HG03039 (cell line): ENCODE measurements around the gene FSD2.
A peak's percentile ranks its signal among the peaks of the same experiment; 100 is the strongest.

Experiments
- ATAC-seq: cut with Tn5 transposase; IDR thresholded peaks from one replicate; pipeline ENCODE4 v1.9.1; 2021; ENCODE audit warnings: mild to moderate bottlenecking, moderate library complexity; ENCODE audit not compliant: unreplicated experiment

Gene FSD2

GRCh38 chr15:82805994-82806406 lies at the start of gene FSD2:
Gene FSD2, minus strand, starts transcription at chr15:82806069. Its CDS starts 18,679 bp downstream, at chr15:82787390.
- peak; percentile 41 for ATAC-seq

GRCh38 chr15:82854554-82854953 lies 48.7 kb upstream of the FSD2 start:
- ATAC-seq = no peak

- no peak for ATAC-seq
Measured at GRCh38 chr15:82852941-82853561, 47.2 kb upstream of the FSD2 start.

- no peak for ATAC-seq
Measured at GRCh38 chr15:82851981-82852511, 46.2 kb upstream of the FSD2 start.

GRCh38 chr15:82851306-82851850 lies 45.5 kb upstream of the FSD2 start:
- ATAC-seq = no peak

GRCh38 chr15:82850731-82851130 lies 44.9 kb upstream of the FSD2 start:
- ATAC-seq = no peak

- no peak for ATAC-seq
Measured at GRCh38 chr15:82849556-82850512, 44.0 kb upstream of the FSD2 start.

- no peak for ATAC-seq
Measured at GRCh38 chr15:82848241-82848993, 42.5 kb upstream of the FSD2 start.

- no peak for ATAC-seq
Measured at GRCh38 chr15:82847703-82848102, 41.8 kb upstream of the FSD2 start.

- no peak for ATAC-seq
Measured at GRCh38 chr15:82846621-82847020, 40.8 kb upstream of the FSD2 start.

- ATAC-seq = no peak
Measured at GRCh38 chr15:82845686-82846085, 39.8 kb upstream of the FSD2 start.

- no peak for ATAC-seq
Measured at GRCh38 chr15:82843566-82843965, 37.7 kb upstream of the FSD2 start.

GRCh38 chr15:82840166-82840565 lies 34.3 kb upstream of the FSD2 start:
- no peak for ATAC-seq

GRCh38 chr15:82839136-82839535 lies 33.3 kb upstream of the FSD2 start:
- no peak for ATAC-seq

- no peak for ATAC-seq
Measured at GRCh38 chr15:82838096-82838735, 32.3 kb upstream of the FSD2 start.

- no peak for ATAC-seq
Measured at GRCh38 chr15:82835391-82835917, 29.6 kb upstream of the FSD2 start.

GRCh38 chr15:82833362-82833682 lies 27.5 kb upstream of the FSD2 start:
- ATAC-seq = no peak

GRCh38 chr15:82832601-82833361 lies 26.9 kb upstream of the FSD2 start:
- ATAC-seq = peak; percentile 53

GRCh38 chr15:82831894-82832600 lies 26.2 kb upstream of the FSD2 start:
- ATAC-seq = peak; percentile 15
